Measurements from ENCODE around the gene PXDN.

GRCh38 chr2:1618974-1619373 lies 125.3 kb downstream of the PXDN start:
- no peak for TF ChIP-seq CHCHD3 (CRISPR knock-in tag; IDR thresholded peaks at IDR 0.05)
- no peak for TF ChIP-seq MAX (CRISPR knock-in tag; IDR thresholded peaks at IDR 0.05)
- TF ChIP-seq, protein P1, sequence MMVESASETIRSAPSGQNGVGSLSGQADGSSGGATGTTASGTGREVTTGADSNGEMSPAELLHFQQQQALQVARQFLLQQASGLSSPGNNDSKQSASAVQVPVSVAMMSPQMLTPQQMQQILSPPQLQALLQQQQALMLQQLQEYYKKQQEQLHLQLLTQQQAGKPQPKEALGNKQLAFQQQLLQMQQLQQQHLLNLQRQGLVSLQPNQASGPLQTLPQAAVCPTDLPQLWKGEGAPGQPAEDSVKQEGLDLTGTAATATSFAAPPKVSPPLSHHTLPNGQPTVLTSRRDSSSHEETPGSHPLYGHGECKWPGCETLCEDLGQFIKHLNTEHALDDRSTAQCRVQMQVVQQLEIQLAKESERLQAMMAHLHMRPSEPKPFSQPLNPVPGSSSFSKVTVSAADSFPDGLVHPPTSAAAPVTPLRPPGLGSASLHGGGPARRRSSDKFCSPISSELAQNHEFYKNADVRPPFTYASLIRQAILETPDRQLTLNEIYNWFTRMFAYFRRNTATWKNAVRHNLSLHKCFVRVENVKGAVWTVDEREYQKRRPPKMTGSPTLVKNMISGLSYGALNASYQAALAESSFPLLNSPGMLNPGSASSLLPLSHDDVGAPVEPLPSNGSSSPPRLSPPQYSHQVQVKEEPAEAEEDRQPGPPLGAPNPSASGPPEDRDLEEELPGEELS (CRISPR knock-in tag; IDR thresholded peaks at IDR 0.05; ENCODE audit: borderline replicate concordance), result no peak

Data from K562 (cell line).